ENCODE data around the gene TMEM117. TPM values are rescaled to one million over a fixed set of nuclear protein-coding genes. Genes with fewer than 3 reads are reported as not detected.

Gene TMEM117
- total and polyA plus RNA-seq, 2 donors (not counting 1 experiment from before 2014, with no cell fraction given) = 2.0 to 10.4 TPM

DNA sequence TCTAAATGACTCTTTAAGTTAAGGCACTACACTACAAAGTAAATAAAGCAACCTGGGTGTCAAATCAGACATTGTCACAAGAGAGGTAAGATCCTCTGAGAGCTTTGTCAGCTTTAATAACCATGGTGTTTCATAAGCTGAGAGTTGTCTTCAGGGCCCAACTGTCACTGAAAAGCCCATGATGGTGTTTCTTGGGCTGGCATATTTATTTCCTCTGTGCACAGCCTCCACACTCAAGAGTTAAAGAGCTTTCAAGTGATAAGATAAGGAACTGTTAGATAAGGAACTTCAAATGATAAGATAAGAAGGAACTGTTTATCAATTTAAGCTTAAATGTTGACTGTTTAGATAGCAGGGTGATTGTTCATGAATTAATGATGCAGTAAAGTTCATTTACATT lies 495.4 kb downstream of the TMEM117 start:
- Mint-ChIP-seq H3K4me3 (no peak overlapping the region), H3K27ac (no peak overlapping the region), H3K9me3 (ENCODE audit: insufficient read depth) (peaks cover 6% of the 10 kb centered on the region), H3K4me1 (no peaks in the 10 kb centered on the region), H3K27me3 (no peaks in the 10 kb centered on the region)
- Histone ChIP-seq H3K9ac (ENCODE audit: low read length) (no peak overlapping the region), H3K27me3 (replicated peaks in 1 of 4; ENCODE audit: control extremely low read depth in 1 of 4, control insufficient read depth in 3 of 4, insufficient read depth in 4 of 4, low read length in 3 of 4) (no peaks in the 10 kb centered on the region), H3K79me2 (ENCODE audit: control insufficient read depth, insufficient read depth, low read length) (no peaks in the 10 kb centered on the region), H3K4me2 (replicated peaks; ENCODE audit: low read depth, low read length, poor library complexity, severe bottlenecking) (no peak overlapping the region), H3K4me1 (ENCODE audit: control insufficient read depth in 2 of 2, insufficient read depth in 2 of 2, low read length in 2 of 2) (no peaks in the 10 kb centered on the region), H2AFZ (ENCODE audit: insufficient read depth, low read depth, low read length, poor library complexity, severe bottlenecking) (no peak overlapping the region), H4K20me1 (ENCODE audit: control insufficient read depth, insufficient read depth, low read length, poor library complexity, severe bottlenecking) (no peaks in the 10 kb centered on the region), H3K4me3 (ENCODE audit: control extremely low read depth in 1 of 5, extremely low read depth in 1 of 5, insufficient read depth in 1 of 5, low read depth in 2 of 5, low read length in 4 of 5) (no peak overlapping the region), H3K36me3 (replicated peaks in 1 of 2; ENCODE audit: control extremely low read depth in 1 of 2, control insufficient read depth in 1 of 2, extremely low read depth in 1 of 2, insufficient read depth in 2 of 2, low read length in 1 of 2) (no peaks in the 10 kb centered on the region), H3K27ac (ENCODE audit: low read length in 2 of 2) (no peak overlapping the region), H3K9me3 (ENCODE audit: control extremely low read depth in 1 of 3, control insufficient read depth in 2 of 3, insufficient read depth in 1 of 3, low read length in 2 of 3) (peaks cover 0 to 5% (median 2%) of the 10 kb centered on the region in 3 donors)
- no peak for DNase-seq
- ATAC-seq (ENCODE audit: low read depth) = no peak
- intact Hi-C loops (cut with micrococcal nuclease) = no loop called here
- TF ChIP-seq EZH2 (IDR thresholded peaks at IDR 0.05; ENCODE audit: borderline replicate concordance, insufficient read depth, low read depth, low read length, poor library complexity, severe bottlenecking) = no peak
- ChIA-PET CTCF (no interaction called here), POLR2A (no interaction called here)

DNA sequence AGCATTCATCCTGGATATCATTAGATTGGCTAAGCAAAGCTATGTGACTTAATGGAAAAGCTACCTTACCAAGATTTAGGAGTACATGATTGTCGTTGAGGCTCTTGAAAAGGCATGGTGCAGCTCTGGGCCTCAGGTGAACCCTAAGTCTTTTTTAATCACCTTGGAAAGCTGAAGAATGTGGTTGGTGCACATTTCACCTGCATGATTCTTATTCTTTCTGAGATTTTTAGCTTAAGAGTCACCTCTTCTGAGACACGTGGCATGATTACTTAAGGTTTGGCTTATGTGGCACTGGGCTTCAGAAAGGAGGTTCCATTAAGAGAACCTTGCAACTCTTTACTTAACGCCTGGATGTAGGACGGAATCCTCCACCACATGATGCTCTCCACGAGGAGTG lies 498.5 kb downstream of the TMEM117 start:
- ChIA-PET POLR2A (no interaction called here), CTCF (no interaction called here)
- H3K27ac Mint-ChIP-seq = no peak overlapping the region
- no peaks in the 10 kb centered on the region for H3K4me1 Mint-ChIP-seq
- intact Hi-C loops (cut with micrococcal nuclease) = no loop called here
- H3K79me2 ChIP-seq (ENCODE audit: control insufficient read depth, insufficient read depth, low read length) = no peaks in the 10 kb centered on the region
- no peaks in the 10 kb centered on the region for H3K27me3 Mint-ChIP-seq
- no peak for DNase-seq
- H3K4me1 ChIP-seq (ENCODE audit: control insufficient read depth in 2 of 2, insufficient read depth in 2 of 2, low read length in 2 of 2) = no peaks in the 10 kb centered on the region
- H3K9ac ChIP-seq (ENCODE audit: low read length) = no peak overlapping the region
- H3K27ac ChIP-seq (ENCODE audit: low read length in 2 of 2) = no peak overlapping the region
- no peaks in the 10 kb centered on the region for H3K36me3 ChIP-seq (replicated peaks in 1 of 2; ENCODE audit: control extremely low read depth in 1 of 2, control insufficient read depth in 1 of 2, extremely low read depth in 1 of 2, insufficient read depth in 2 of 2, low read length in 1 of 2)
- no peak overlapping the region for H2AFZ ChIP-seq (ENCODE audit: insufficient read depth, low read depth, low read length, poor library complexity, severe bottlenecking)
- no peak for ATAC-seq (ENCODE audit: low read depth)
- TF ChIP-seq, protein P1, sequence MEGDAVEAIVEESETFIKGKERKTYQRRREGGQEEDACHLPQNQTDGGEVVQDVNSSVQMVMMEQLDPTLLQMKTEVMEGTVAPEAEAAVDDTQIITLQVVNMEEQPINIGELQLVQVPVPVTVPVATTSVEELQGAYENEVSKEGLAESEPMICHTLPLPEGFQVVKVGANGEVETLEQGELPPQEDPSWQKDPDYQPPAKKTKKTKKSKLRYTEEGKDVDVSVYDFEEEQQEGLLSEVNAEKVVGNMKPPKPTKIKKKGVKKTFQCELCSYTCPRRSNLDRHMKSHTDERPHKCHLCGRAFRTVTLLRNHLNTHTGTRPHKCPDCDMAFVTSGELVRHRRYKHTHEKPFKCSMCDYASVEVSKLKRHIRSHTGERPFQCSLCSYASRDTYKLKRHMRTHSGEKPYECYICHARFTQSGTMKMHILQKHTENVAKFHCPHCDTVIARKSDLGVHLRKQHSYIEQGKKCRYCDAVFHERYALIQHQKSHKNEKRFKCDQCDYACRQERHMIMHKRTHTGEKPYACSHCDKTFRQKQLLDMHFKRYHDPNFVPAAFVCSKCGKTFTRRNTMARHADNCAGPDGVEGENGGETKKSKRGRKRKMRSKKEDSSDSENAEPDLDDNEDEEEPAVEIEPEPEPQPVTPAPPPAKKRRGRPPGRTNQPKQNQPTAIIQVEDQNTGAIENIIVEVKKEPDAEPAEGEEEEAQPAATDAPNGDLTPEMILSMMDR (IDR thresholded peaks at IDR 0.05) = no peak
- no peak for TF ChIP-seq EZH2 (IDR thresholded peaks at IDR 0.05; ENCODE audit: borderline replicate concordance, insufficient read depth, low read depth, low read length, poor library complexity, severe bottlenecking)
- no peaks in the 10 kb centered on the region for H4K20me1 ChIP-seq (ENCODE audit: control insufficient read depth, insufficient read depth, low read length, poor library complexity, severe bottlenecking)
- H3K4me3 ChIP-seq (ENCODE audit: control extremely low read depth in 1 of 5, extremely low read depth in 1 of 5, insufficient read depth in 1 of 5, low read depth in 2 of 5, low read length in 4 of 5) = no peak overlapping the region
- no peak overlapping the region for H3K4me2 ChIP-seq (replicated peaks; ENCODE audit: low read depth, low read length, poor library complexity, severe bottlenecking)
- H3K9me3 Mint-ChIP-seq (ENCODE audit: insufficient read depth) = peaks cover 6% of the 10 kb centered on the region
- H3K9me3 ChIP-seq (ENCODE audit: control extremely low read depth in 1 of 3, control insufficient read depth in 2 of 3, insufficient read depth in 1 of 3, low read length in 2 of 3) = peaks cover 0 to 5% (median 2%) of the 10 kb centered on the region in 3 donors
- WGBS (ENCODE audit: insufficient coverage) = 95% methylated on average over 3 of the region's 5 CpGs
- no peaks in the 10 kb centered on the region for H3K27me3 ChIP-seq (replicated peaks in 1 of 4; ENCODE audit: control extremely low read depth in 1 of 4, control insufficient read depth in 3 of 4, insufficient read depth in 4 of 4, low read length in 3 of 4)
- H3K4me3 Mint-ChIP-seq = no peak overlapping the region

All from B cell (primary cell).